GM19099 (cell line): ENCODE measurements around the gene GON4L.
A peak's percentile ranks its signal among the peaks of the same experiment; 100 is the strongest.

Source experiments
- POLR2A ChIP-seq: IDR thresholded peaks from 3 replicates; pipeline ENCODE4 v1.6.1; 2011; ENCODE audit warnings: low read depth; ENCODE audit not compliant: insufficient read length; ENCODE audit errors: extremely low read depth

The GON4L gene

GRCh38 chr1:155884031-155884960 lies 27.3 kb upstream of the GON4L start:
- TF ChIP-seq POLR2A = no peak

GRCh38 chr1:155882766-155883165 lies 25.8 kb upstream of the GON4L start:
- no peak for TF ChIP-seq POLR2A

GRCh38 chr1:155882235-155882634 lies 25.2 kb upstream of the GON4L start:
- no peak for TF ChIP-seq POLR2A

GRCh38 chr1:155880950-155881349 lies 23.9 kb upstream of the GON4L start:
- TF ChIP-seq POLR2A = no peak

- TF ChIP-seq POLR2A = no peak
Measured at GRCh38 chr1:155880251-155880650, 23.2 kb upstream of the GON4L start.

GRCh38 chr1:155877945-155878344 lies 20.9 kb upstream of the GON4L start:
- TF ChIP-seq POLR2A = no peak

- TF ChIP-seq POLR2A = no peak
Measured at GRCh38 chr1:155873860-155874259, 16.8 kb upstream of the GON4L start.

GRCh38 chr1:155872527-155872926 lies 15.5 kb upstream of the GON4L start:
- no peak for TF ChIP-seq POLR2A

GRCh38 chr1:155871390-155871789 lies 14.4 kb upstream of the GON4L start:
- TF ChIP-seq POLR2A = no peak

GRCh38 chr1:155867766-155868165 lies 10.8 kb upstream of the GON4L start:
- TF ChIP-seq POLR2A = no peak

GRCh38 chr1:155864393-155864792 lies 7.4 kb upstream of the GON4L start:
- TF ChIP-seq POLR2A = no peak

- TF ChIP-seq POLR2A = no peak
Measured at GRCh38 chr1:155861896-155862295, 4.9 kb upstream of the GON4L start.

GRCh38 chr1:155860970-155861510 lies 4.0 kb upstream of the GON4L start:
- TF ChIP-seq POLR2A = no peak

GRCh38 chr1:155859881-155860871 lies 3.2 kb upstream of the GON4L start:
- TF ChIP-seq POLR2A = peak; percentile 55

- TF ChIP-seq POLR2A = peak; percentile 50
Measured at GRCh38 chr1:155859234-155859829, 2.3 kb upstream of the GON4L start, which contains the start of gene SYT11. Gene SYT11, plus strand, starts transcription at chr1:155859567. Its CDS starts 195 bp downstream, at chr1:155859762.
